CD14-positive monocyte (primary cell): ENCODE results near the gene TSPAN18. TPM values are rescaled to one million over a fixed set of nuclear protein-coding genes. Genes with fewer than 3 reads are reported as not detected.

Experiments
- DNase-seq, 3 donors: peaks; one replicate each; pipeline ENCODE4 v3.0.0-alpha.2; 2011 to 2022
- H2AFZ ChIP-seq: 2 replicates; pipeline ENCODE4 v1.6.0; 2012; ENCODE audit warnings: mild to moderate bottlenecking, low read depth, low read length, inconsistent platforms; ENCODE audit not compliant: insufficient read depth, poor library complexity, severe bottlenecking
- H3K27ac ChIP-seq, 2 donors: 1 replicate in 1 of 2; 2 replicates in 1 of 2; pipeline ENCODE4 v1.5.1; 2012 to 2013; ENCODE audit warnings: low read length in 2 of 2, control low read depth in 1 of 2, inconsistent platforms in 1 of 2, low read depth in 1 of 2, mild to moderate bottlenecking in 1 of 2
- H3K27me3 ChIP-seq, 2 donors: one replicate each; pipeline versions ENCODE4 v1.6.0 to v1.6.1; 2011 to 2013; ENCODE audit warnings: low read length in 2 of 2; ENCODE audit not compliant: control insufficient read depth in 2 of 2, insufficient read depth in 2 of 2
- H3K36me3 ChIP-seq, 2 donors: replicated peaks in 1 of 2; 1 replicate in 1 of 2; 2 replicates in 1 of 2; pipeline versions ENCODE4 v1.5.1 to v1.6.1; 2012 to 2013; ENCODE audit warnings: low read length in 2 of 2, control low read depth in 1 of 2, inconsistent platforms in 1 of 2, mild to moderate bottlenecking in 1 of 2; ENCODE audit not compliant: insufficient read depth in 2 of 2, control insufficient read depth in 1 of 2
- H3K4me1 ChIP-seq, 2 donors: 1 replicate in 1 of 2; 2 replicates in 1 of 2; pipeline versions ENCODE4 v1.5.1 to v1.6.1; 2012 to 2013; ENCODE audit warnings: low read length in 2 of 2, control low read depth in 1 of 2, inconsistent platforms in 1 of 2, mild to moderate bottlenecking in 1 of 2, moderate library complexity in 1 of 2; ENCODE audit not compliant: insufficient read depth in 2 of 2, control insufficient read depth in 1 of 2
- H3K4me2 ChIP-seq: replicated peaks from 2 replicates; pipeline ENCODE3; 2012; ENCODE audit warnings: low read length, moderate library complexity, mild to moderate bottlenecking; ENCODE audit not compliant: poor library complexity, severe bottlenecking; ENCODE audit errors: extremely low read depth
- H3K4me3 ChIP-seq, 3 experiments: fragments of 200-600 bp in 1 of 3; sonication (generic) in 1 of 3; replicated peaks in 1 of 3; 1 replicate in 2 of 3; 2 replicates in 1 of 3; pipeline ENCODE4 v1.5.1; 2011 to 2013; ENCODE audit warnings: low read length in 3 of 3, mild to moderate bottlenecking in 3 of 3, control low read depth in 2 of 3, low read depth in 2 of 3, inconsistent platforms in 1 of 3, moderate library complexity in 1 of 3
- H3K79me2 ChIP-seq: 2 replicates; pipeline ENCODE4 v1.6.0; 2012; ENCODE audit warnings: mild to moderate bottlenecking, control low read depth, inconsistent platforms, low read length, moderate library complexity; ENCODE audit not compliant: insufficient read depth
- H3K9ac ChIP-seq: 2 replicates; pipeline ENCODE4 v1.6.0; 2017; ENCODE audit warnings: low read length, mild to moderate bottlenecking; ENCODE audit not compliant: insufficient read depth, poor library complexity, severe bottlenecking
- H3K9me3 ChIP-seq, 2 donors: replicated peaks in 1 of 2; 1 replicate in 1 of 2; 2 replicates in 1 of 2; pipeline versions ENCODE4 v1.5.1 to v1.6.1; 2012 to 2013; ENCODE audit warnings: low read length in 2 of 2, control low read depth in 1 of 2; ENCODE audit not compliant: control insufficient read depth in 1 of 2, insufficient read depth in 1 of 2
- H4K20me1 ChIP-seq: 2 replicates; pipeline ENCODE4 v1.6.0; 2012; ENCODE audit warnings: mild to moderate bottlenecking, low read length, control low read depth, moderate library complexity; ENCODE audit not compliant: insufficient read depth
- H3K27ac Mint-ChIP-seq, 7 donors: one replicate each; pipeline ENCODE4 v1.8.0; 2020; ENCODE audit warnings: mild to moderate bottlenecking in 7 of 7, mixed read lengths in 7 of 7, moderate library complexity in 6 of 7, inconsistent platforms in 2 of 7
- H3K27me3 Mint-ChIP-seq, 3 donors: one replicate each; pipeline ENCODE4 v1.8.0; 2021 to 2022; ENCODE audit warnings: low read depth in 3 of 3, mild to moderate bottlenecking in 3 of 3, mixed read lengths in 3 of 3, moderate library complexity in 3 of 3, inconsistent platforms in 1 of 3
- H3K36me3 Mint-ChIP-seq, 2 donors: one replicate each; pipeline ENCODE4 v1.8.0; 2020; ENCODE audit warnings: mixed read lengths in 2 of 2, inconsistent platforms in 1 of 2, mild to moderate bottlenecking in 1 of 2
- H3K4me1 Mint-ChIP-seq: one replicate; pipeline ENCODE4 v1.8.0; 2020; ENCODE audit warnings: mild to moderate bottlenecking, mixed read lengths
- H3K4me3 Mint-ChIP-seq, 2 donors: one replicate each; pipeline ENCODE4 v1.8.0; 2020; ENCODE audit warnings: mild to moderate bottlenecking in 2 of 2, mixed read lengths in 2 of 2, moderate library complexity in 1 of 2
- H3K9me3 Mint-ChIP-seq, 7 donors: one replicate each; pipeline ENCODE4 v1.8.0; 2020 to 2022; ENCODE audit warnings: mixed read lengths in 7 of 7, mild to moderate bottlenecking in 6 of 7, moderate library complexity in 6 of 7, inconsistent platforms in 2 of 7
- CTCF ChIP-seq: fragments of 200-600 bp; IDR thresholded peaks from one replicate; pipeline ENCODE4 v1.8.0; 2022; ENCODE audit warnings: antibody characterized with exemption, mild to moderate bottlenecking
- WGBS: methylation state at CpG from one replicate; pipeline ENCODE4 v1.1.5; 2013; ENCODE audit warnings: missing lambda C conversion rate; ENCODE audit not compliant: insufficient coverage; 5-methylcytosine and 5-hydroxymethylcytosine counted together
- intact Hi-C, 2 donors: fragments of 100-400 bp; cut with micrococcal nuclease; formaldehyde crosslinking; loops; one replicate each; pipeline versions ENCODE4 v1.15.0 to v1.15.1; 2023
- polyA plus RNA-seq, 3 donors: library from polyadenylated mRNA; depleted of rRNA in 1 of 3; unstranded in 2 of 3; stranded (reverse) in 1 of 3; fragments of 300-500 nt in 2 of 3; fragments of >200 nt in 1 of 3; fragmentation: Illumina TruSeq in 2 of 3; gene quantifications; 1 replicate in 2 of 3; 2 replicates in 1 of 3; pipeline ENCODE4 v1.2.3, GENCODE V29; 2012 to 2021

The TSPAN18 gene
- polyA plus RNA-seq, 3 donors: not detected

- H3K27ac ChIP-seq: no peak overlapping the region
- H3K27me3 Mint-ChIP-seq: peaks cover 6 to 10% (median 8%) of the 10 kb centered on the region in 3 donors
- H3K79me2 ChIP-seq: no peaks in the 10 kb centered on the region
- peaks cover 0 to 3% of the 10 kb centered on the region in 2 donors for H3K9me3 ChIP-seq
- H3K27me3 ChIP-seq: no peaks in the 10 kb centered on the region
- no peaks in the 10 kb centered on the region for H3K36me3 Mint-ChIP-seq
- no peaks in the 10 kb centered on the region for H3K4me1 ChIP-seq
- WGBS: 91% methylated on average over 2 of the region's 3 CpGs
- intact Hi-C loops: no loop called here
- H3K9ac ChIP-seq: no peak overlapping the region
- H3K4me3 ChIP-seq: no peak overlapping the region
- peaks cover 2 to 17% (median 11%) of the 10 kb centered on the region in 7 donors for H3K9me3 Mint-ChIP-seq
- no peaks in the 10 kb centered on the region for H4K20me1 ChIP-seq
- no peak for TF ChIP-seq CTCF
- no peak overlapping the region for H3K27ac Mint-ChIP-seq
- DNase-seq: no peak
- no peak overlapping the region for H3K4me3 Mint-ChIP-seq
- no peaks in the 10 kb centered on the region for H3K4me1 Mint-ChIP-seq
- no peak overlapping the region for H3K4me2 ChIP-seq
- H2AFZ ChIP-seq: no peak overlapping the region
- no peaks in the 10 kb centered on the region for H3K36me3 ChIP-seq
Measured at GRCh38 chr11:44759743-44760476, 33.1 kb downstream of the TSPAN18 start.

- no peaks in the 10 kb centered on the region for H3K4me1 Mint-ChIP-seq
Measured at GRCh38 chr11:44760477-44760872, 33.7 kb downstream of the TSPAN18 start.

More at GRCh38 chr11:44760477-44760872, 33.7 kb downstream of the TSPAN18 start:
- Mint-ChIP-seq H3K36me3 (no peaks in the 10 kb centered on the region), H3K4me3 (no peak overlapping the region), H3K27me3 (peaks cover 6 to 10% (median 8%) of the 10 kb centered on the region in 3 donors), H3K9me3 (peaks cover 2 to 17% (median 11%) of the 10 kb centered on the region in 7 donors), H3K27ac (no peak overlapping the region)
- no peaks in the 10 kb centered on the region for H3K79me2 ChIP-seq
- no peaks in the 10 kb centered on the region for H4K20me1 ChIP-seq
- no peak overlapping the region for H3K4me2 ChIP-seq
- no peaks in the 10 kb centered on the region for H3K27me3 ChIP-seq
- intact Hi-C loops: no loop called here
- no peak for DNase-seq
- no peak overlapping the region for H3K4me3 ChIP-seq
- H3K36me3 ChIP-seq: no peaks in the 10 kb centered on the region
- no CpG with 5 or more reads among the region's 1 CpG for whole genome bisulfite sequencing
- no peaks in the 10 kb centered on the region for H3K4me1 ChIP-seq
- H3K9ac ChIP-seq: no peak overlapping the region
- TF ChIP-seq CTCF: no peak
- H3K9me3 ChIP-seq: peaks cover 0 to 3% of the 10 kb centered on the region in 2 donors
- no peak overlapping the region for H3K27ac ChIP-seq
- no peak overlapping the region for H2AFZ ChIP-seq
